ENCODE results near the gene TMEM150B.

DNA sequence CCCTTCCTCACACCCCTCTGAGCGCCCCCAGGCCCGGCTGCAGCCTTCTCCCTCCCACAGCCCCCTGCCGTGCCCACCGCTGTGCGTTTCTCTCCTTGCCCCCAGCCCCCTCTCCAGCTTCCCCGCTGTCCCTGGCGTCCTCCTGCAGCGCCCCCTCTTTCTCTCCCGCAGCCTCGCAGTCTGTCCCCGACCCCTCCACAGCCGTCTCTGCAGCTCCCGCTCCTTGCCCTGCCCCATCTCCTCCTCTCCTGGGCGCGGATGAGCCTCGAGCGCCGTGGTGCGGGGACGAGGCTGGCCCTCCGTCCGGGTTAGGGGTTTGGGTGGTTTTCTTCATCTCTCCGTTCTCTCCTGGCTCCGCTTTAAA is 15.6 kb upstream of the TMEM150B start:
- TF ChIP-seq ZNF274 (IDR thresholded peaks at IDR 0.05; ENCODE audit: low read depth, low read length): no peak
- TF ChIP-seq YY1 (IDR thresholded peaks at IDR 0.05; ENCODE audit: insufficient read depth, insufficient read length): no peak

Measured in NT2/D1 (cell line).